Hepatocyte (in vitro differentiated cells): ENCODE results near the gene SORL1. TPM values are rescaled to one million over a fixed set of nuclear protein-coding genes. Genes with fewer than 3 reads are reported as not detected.

Experiments used
- DNase-seq: peaks from one replicate; pipeline ENCODE4 v3.0.0-alpha.2; 2016; ENCODE audit warnings: low spot score
- H2AFZ ChIP-seq: fragments of 200-600 bp; sonication (generic); 2 replicates; pipeline ENCODE4 v1.6.0; 2016; ENCODE audit warnings: antibody characterized with exemption, mild to moderate bottlenecking
- H3K27ac ChIP-seq: fragments of 200-600 bp; sonication (generic); 2 replicates; pipeline ENCODE4 v1.5.1; 2016; ENCODE audit warnings: mild to moderate bottlenecking
- H3K27me3 ChIP-seq: fragments of 200-600 bp; sonication (generic); 2 replicates; pipeline ENCODE4 v1.6.1; 2016
- H3K36me3 ChIP-seq: fragments of 200-600 bp; sonication (generic); replicated peaks from 2 replicates; pipeline ENCODE4 v1.5.1; 2016; ENCODE audit warnings: low read depth; ENCODE audit not compliant: insufficient read depth
- H3K4me1 ChIP-seq: fragments of 200-600 bp; sonication (generic); 2 replicates; pipeline ENCODE4 v1.5.1; 2016; ENCODE audit warnings: mild to moderate bottlenecking, moderate library complexity; ENCODE audit not compliant: insufficient read depth
- H3K4me2 ChIP-seq: fragments of 200-600 bp; sonication (generic); 2 replicates; pipeline ENCODE4 v1.6.0; 2016
- H3K4me3 ChIP-seq: fragments of 200-600 bp; sonication (generic); 2 replicates; pipeline ENCODE4 v1.5.1; 2016; ENCODE audit warnings: mild to moderate bottlenecking
- H3K79me2 ChIP-seq: fragments of 200-600 bp; sonication (generic); 2 replicates; pipeline ENCODE4 v1.6.0; 2017; ENCODE audit warnings: mild to moderate bottlenecking
- H3K9me2 ChIP-seq: fragments of 200-600 bp; sonication (generic); replicated peaks from 2 replicates; pipeline ENCODE4 v1.6.0; 2017; ENCODE audit warnings: mild to moderate bottlenecking; ENCODE audit not compliant: insufficient read depth
- H3K9me3 ChIP-seq: fragments of 200-600 bp; sonication (generic); 2 replicates; pipeline ENCODE4 v1.5.1; 2016; ENCODE audit warnings: low read depth, mild to moderate bottlenecking
- H4K20me1 ChIP-seq: fragments of 200-600 bp; sonication (generic); 2 replicates; pipeline ENCODE4 v1.6.0; 2016; ENCODE audit warnings: mild to moderate bottlenecking; ENCODE audit not compliant: insufficient read depth, poor library complexity, severe bottlenecking
- CTCF ChIP-seq: fragments of 200-600 bp; sonication (generic); IDR thresholded peaks from 2 replicates; pipeline ENCODE4 v1.5.1; 2016; ENCODE audit warnings: antibody characterized with exemption, mild to moderate bottlenecking; ENCODE audit not compliant: poor library complexity
- EZH2 ChIP-seq: fragments of 200-600 bp; sonication (generic); IDR thresholded peaks from 2 replicates; pipeline ENCODE4 v1.6.1; 2016; ENCODE audit warnings: antibody characterized with exemption, mild to moderate bottlenecking, borderline replicate concordance
- EZH2phosphoT487 ChIP-seq: fragments of 200-600 bp; sonication (generic); IDR thresholded peaks from one replicate; pipeline ENCODE4 v1.6.1; 2018; ENCODE audit warnings: antibody characterized with exemption, mild to moderate bottlenecking, low read depth, moderate library complexity; ENCODE audit not compliant: unreplicated experiment, severe bottlenecking
- WGBS: methylation state at CpG from one replicate; pipeline ENCODE4 v1.1.6; 2016; ENCODE audit warnings: low lambda C conversion rate; ENCODE audit errors: missing lambda C conversion rate; 5-methylcytosine and 5-hydroxymethylcytosine counted together
- polyA plus RNA-seq: library from polyadenylated mRNA; unstranded; fragments of >200 nt; fragmentation: Nextera tagmentation; extraction: Ambion mirVana; gene quantifications from 2 replicates; pipeline ENCODE4 v1.2.1, GENCODE V29; 2016
- total RNA-seq: library from RNA; depleted of rRNA; stranded (reverse); fragments of >200 nt; gene quantifications from 2 replicates; pipeline ENCODE4 v1.2.3, GENCODE V29; 2014

SORL1 gene
- total and polyA plus RNA-seq, 2 experiments from 2014 or later: 13.5 to 26.5 TPM

DNA sequence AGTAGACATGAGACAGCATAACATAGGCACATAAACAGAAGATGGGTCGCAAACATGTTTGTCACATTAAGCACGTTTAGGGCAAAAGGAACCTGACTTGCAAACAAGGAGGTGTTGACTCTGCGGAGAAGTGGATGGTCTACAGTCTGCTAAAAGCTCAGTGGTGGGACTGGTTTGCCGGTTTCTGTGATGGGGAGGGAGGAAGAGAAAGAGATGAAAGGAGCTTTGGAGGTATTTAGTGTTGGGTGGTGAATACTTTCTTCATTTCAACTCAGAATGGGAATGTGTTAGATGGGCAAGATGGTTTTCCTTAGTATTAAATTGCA, 192.0 kb downstream of the SORL1 start:
- H3K36me3 ChIP-seq: no peaks in the 10 kb centered on the region
- H3K27me3 ChIP-seq: no peaks in the 10 kb centered on the region
- no peaks in the 10 kb centered on the region for H4K20me1 ChIP-seq
- WGBS: 44% methylated on average over 4 of the region's 4 CpGs
- H3K9me3 ChIP-seq: no peaks in the 10 kb centered on the region
- no peak overlapping the region for H2AFZ ChIP-seq
- no peak overlapping the region for H3K4me2 ChIP-seq
- no peaks in the 10 kb centered on the region for H3K9me2 ChIP-seq
- H3K27ac ChIP-seq: no peak overlapping the region
- H3K79me2 ChIP-seq: no peaks in the 10 kb centered on the region
- H3K4me3 ChIP-seq: no peak overlapping the region
- no peak for DNase-seq
- no peaks in the 10 kb centered on the region for H3K4me1 ChIP-seq
- TF ChIP-seq CTCF (no peak), EZH2phosphoT487 (no peak), EZH2 (no peak)

GRCh38 chr11:121645001-121645400, 192.9 kb downstream of the SORL1 start:
- H3K79me2 ChIP-seq: no peaks in the 10 kb centered on the region
- H4K20me1 ChIP-seq: no peaks in the 10 kb centered on the region
- H3K4me2 ChIP-seq: no peak overlapping the region
- H3K4me1 ChIP-seq: peaks cover 3% of the 10 kb centered on the region
- H3K9me3 ChIP-seq: no peaks in the 10 kb centered on the region
- no peak for DNase-seq
- H2AFZ ChIP-seq: no peak overlapping the region
- WGBS: 89% methylated on average over 2 of the region's 2 CpGs
- H3K36me3 ChIP-seq: no peaks in the 10 kb centered on the region
- no peaks in the 10 kb centered on the region for H3K9me2 ChIP-seq
- no peak overlapping the region for H3K4me3 ChIP-seq
- TF ChIP-seq EZH2 (no peak), EZH2phosphoT487 (no peak), CTCF (no peak)
- H3K27me3 ChIP-seq: no peaks in the 10 kb centered on the region
- H3K27ac ChIP-seq: no peak overlapping the region

- H3K9me3 ChIP-seq: no peaks in the 10 kb centered on the region
- H3K79me2 ChIP-seq: no peaks in the 10 kb centered on the region
- no peaks in the 10 kb centered on the region for H3K36me3 ChIP-seq
- H4K20me1 ChIP-seq: no peaks in the 10 kb centered on the region
- no peaks in the 10 kb centered on the region for H3K27me3 ChIP-seq
- no peak overlapping the region for H3K27ac ChIP-seq
- DNase-seq: no peak
- no peak for TF ChIP-seq CTCF
- TF ChIP-seq EZH2: no peak
- no peak for TF ChIP-seq EZH2phosphoT487
- no peak overlapping the region for H2AFZ ChIP-seq
- H3K4me3 ChIP-seq: no peak overlapping the region
- H3K9me2 ChIP-seq: no peaks in the 10 kb centered on the region
- peaks cover 3% of the 10 kb centered on the region for H3K4me1 ChIP-seq
- no peak overlapping the region for H3K4me2 ChIP-seq
- 100% methylated on average over 1 of the region's 1 CpG for WGBS
Measured at GRCh38 chr11:121645596-121645995, 193.5 kb downstream of the SORL1 start.

- Histone ChIP-seq H3K27me3 (no peaks in the 10 kb centered on the region), H3K27ac (no peak overlapping the region), H3K9me2 (no peaks in the 10 kb centered on the region), H3K36me3 (no peaks in the 10 kb centered on the region), H3K4me2 (no peak overlapping the region), H2AFZ (no peak overlapping the region), H3K4me1 (peaks cover 3% of the 10 kb centered on the region), H3K9me3 (no peaks in the 10 kb centered on the region), H3K4me3 (no peak overlapping the region), H4K20me1 (no peaks in the 10 kb centered on the region), H3K79me2 (no peaks in the 10 kb centered on the region)
- TF ChIP-seq CTCF (no peak), EZH2 (no peak), EZH2phosphoT487 (no peak)
- no peak for DNase-seq
- WGBS: 94% methylated on average over 4 of the region's 4 CpGs
Measured at GRCh38 chr11:121648306-121648705, 196.2 kb downstream of the SORL1 start.
